Effector CD8-positive, alpha-beta T cell (primary cell): ENCODE data around the gene ERFE.

Experiments
- DNase-seq: peaks from one replicate; lab custom pipeline; 2025; lab: John Stamatoyannopoulos, UW

Gene ERFE

DNA sequence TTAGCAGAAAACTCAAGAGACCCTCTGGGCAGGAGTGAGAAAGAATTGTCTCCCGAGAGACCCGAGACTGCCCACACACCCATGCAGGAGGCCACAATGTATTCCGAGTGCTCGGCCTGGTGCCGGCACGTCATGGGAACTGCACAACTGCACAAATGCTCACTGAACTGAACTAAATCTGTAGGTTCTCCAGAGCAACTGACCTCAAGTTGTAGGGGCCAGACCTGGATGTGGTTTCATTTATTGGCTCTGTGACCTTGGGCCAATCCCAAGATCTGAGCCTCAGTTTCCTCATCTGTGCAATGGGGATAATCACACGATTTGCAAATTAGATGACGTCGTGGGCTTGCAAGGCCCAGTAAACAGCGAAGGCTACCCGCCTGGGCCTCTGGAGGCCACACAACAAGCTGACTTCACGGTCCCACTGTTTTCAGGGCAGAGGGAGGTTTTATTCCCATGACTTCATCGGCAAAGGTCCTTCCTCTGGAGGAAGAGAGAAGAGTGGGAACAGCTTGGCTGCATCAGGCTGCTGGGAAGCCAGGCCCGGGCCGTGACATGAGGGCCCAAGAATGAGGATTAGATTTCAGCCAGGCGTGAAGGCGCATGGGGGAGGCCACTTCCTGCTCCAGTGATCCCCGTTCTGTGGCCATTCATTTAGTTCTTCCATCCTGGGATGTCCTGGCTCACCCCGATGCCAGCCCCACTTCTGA is 3.6 kb upstream of the ERFE start:
- DNase-seq: no peak

DNA sequence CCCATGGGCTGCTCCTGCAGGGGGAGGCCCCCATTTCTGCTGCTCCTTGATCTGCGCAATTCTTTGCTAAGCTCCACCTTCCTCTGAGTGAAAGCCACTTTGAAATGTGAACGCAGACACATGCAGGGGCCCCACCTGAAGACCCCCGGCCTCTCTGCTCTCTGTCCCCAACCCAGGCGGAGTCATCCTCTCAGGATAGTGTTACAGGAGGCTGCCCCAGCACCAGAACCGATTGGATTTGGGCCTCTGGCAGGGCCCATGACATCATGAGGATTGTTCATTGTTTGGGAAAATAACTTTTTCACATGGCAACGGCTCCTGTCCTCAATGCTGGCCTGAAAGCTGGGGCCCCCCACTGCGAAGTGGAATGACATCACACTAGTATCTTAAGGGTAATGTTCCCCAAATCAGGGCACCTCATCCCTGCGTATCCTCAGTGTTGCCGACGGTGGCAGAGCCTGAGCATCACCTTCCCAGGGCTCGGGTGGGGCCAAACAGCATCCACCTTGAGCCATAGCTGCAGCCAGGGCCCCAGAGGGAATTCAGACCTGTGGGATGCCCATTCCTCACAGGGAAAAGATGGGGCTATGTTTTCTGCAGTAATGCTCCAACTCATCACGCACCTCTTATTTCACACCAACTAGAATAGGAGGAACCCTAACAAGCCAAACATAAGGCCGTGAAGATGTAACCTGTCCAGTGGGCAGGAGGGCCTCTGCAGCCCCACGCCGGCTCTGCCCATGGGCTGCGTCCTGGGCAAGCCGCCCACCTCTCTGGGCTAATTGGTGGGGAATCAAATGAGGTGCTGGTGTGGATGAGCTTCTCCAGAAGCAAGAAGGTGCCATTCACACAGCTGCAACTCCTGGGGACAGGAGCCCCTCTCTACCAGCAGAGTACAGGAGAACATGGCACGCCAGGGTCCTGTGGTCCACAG is 2.7 kb upstream of the ERFE start:
- DNase-seq: no peak

DNA sequence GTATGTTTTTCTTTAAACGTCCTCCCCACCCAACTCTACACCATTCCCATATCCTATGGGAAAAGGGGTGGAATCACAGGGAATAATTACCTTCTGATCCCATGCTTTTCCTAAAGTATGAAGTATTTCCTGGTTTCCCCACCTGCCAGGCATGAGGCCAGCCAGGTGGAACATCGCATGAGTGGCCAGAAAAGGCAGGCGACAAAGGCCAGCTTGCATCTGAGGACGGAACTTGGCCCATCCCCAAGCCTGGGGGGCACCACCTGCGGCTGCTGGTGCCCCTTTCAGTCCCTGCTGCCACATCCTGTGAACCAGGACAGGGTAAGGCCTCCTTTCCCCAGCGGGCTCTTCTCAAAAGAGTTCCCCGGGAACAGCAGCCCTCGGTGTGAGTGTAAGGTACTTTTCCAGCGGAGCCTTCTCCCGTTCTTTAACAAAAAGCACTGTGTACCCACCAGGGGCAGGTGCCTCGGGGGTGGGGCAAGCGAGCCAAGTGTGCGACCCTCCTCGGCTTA is 1.2 kb upstream of the ERFE start:
- DNase-seq: no peak

DNA sequence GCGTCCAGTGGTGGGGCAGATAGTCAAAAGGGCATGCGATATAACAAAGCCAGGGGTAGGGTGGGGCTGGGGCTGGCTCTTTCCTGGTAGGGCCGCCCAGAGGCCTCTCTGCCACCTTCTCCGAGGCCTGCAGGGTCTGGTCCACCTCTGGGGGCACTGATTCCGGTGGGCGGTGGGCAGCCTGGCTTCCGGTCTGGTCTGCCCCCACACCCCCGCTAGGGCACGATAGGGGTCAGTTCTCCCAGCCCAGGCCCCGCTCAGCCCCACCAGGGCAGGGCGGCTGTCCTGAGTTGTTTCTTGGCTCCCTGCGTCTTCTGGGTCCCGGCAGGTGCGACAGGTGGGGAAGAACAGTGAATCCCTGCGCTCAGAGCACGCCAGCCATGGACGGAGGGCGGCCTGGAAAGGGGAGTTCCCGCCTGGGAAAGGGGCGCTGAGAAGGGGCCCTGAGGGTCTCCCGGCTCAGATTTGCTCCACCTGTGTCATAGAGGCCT is 707 bp upstream of the ERFE start:
- DNase-seq: no peak

DNA sequence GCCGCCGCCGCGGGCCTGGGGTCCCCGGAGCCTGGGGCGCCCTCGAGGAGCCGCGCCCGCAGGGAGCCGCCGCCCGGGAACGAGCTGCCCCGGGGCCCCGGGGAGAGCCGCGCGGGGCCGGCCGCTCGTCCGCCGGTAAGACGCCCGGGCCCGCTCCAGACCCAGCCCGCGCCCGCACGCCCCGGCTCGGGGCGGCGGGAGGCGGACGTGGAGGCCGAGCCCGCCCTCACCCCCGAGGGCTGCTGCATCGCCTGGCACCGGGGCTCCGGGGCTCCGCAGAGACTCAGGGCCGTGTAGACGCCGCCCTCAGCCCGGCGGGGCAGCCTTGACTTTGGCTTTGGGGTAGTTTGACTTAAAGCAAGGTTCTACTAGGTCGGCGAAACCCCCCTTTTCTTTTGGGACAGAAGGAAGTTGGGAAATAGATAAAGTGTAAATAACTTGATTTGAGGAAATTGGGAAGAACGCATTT is 335 bp downstream of the ERFE start:
- DNase-seq: no peak

DNA sequence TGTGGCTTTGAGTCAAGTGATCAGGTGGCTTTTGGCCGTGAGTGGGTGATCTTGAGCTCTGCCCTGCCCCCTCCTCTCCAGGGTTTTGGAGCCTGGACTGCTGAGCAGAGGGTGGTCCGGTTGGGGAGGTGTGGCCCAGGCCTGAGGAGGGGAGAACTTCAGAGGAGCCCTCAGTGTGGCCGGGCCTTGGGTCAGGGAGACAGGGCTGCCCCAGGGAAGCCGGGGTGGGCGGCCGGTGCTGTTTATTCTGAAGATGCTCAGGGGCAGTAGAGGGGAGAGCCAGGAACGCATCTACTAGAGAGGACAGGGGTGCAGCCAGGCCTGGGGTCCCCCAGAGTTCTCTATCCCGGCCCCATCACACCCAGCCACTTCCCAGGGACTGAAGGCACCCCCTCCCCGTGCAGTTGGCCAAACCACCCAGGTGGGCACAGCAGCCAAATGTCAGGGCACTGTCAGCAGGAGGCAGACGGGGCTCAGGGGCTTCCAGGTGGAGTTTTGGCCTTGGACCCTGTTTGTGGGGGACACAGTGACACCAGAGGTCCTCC is 963 bp downstream of the ERFE start:
- no peak for DNase-seq

DNA sequence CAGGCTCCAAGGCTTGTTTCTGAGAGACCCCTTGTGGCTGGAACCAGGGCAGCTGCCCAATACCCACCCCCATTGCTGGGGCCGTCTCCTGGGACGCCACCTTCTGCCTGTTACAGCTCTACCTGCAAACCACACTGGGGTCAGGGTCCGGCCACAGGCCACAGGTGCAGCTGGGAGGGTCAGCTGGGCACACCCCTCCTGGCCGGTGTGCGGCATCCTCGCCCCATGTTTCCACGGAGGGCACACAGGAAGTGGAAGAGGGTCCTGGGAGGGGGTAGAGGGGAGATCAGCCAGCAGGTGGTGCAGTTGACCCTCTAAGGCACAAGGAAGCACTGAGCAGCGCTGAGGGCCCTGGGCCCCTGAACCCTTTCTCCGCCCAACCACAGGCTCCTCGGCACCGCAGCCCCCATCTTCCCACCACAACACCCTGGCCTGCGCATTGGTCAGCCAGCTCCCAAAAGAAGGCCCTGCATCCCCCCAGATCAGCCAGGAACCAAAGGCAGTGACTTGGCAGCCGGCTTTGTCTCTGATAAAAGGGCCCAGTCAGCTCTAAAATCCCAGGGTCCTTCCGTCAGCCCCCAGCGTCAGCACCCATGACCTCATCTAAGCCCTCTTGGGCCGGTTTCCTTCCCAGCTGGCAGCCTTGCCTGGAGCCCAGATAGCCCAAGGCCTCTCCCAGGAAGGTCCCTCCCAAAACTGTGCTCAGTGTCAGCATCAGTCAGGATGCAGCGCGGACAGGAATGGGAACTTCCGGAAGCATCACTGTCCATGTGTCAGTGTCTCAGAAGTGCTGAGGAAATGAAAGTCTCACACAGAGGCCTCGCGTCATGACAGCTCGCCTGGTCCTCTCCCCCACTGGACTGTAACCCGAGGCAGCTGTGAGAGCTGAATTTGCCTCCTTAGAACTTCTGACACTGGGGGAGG is 1.7 kb downstream of the ERFE start:
- no peak for DNase-seq

DNA sequence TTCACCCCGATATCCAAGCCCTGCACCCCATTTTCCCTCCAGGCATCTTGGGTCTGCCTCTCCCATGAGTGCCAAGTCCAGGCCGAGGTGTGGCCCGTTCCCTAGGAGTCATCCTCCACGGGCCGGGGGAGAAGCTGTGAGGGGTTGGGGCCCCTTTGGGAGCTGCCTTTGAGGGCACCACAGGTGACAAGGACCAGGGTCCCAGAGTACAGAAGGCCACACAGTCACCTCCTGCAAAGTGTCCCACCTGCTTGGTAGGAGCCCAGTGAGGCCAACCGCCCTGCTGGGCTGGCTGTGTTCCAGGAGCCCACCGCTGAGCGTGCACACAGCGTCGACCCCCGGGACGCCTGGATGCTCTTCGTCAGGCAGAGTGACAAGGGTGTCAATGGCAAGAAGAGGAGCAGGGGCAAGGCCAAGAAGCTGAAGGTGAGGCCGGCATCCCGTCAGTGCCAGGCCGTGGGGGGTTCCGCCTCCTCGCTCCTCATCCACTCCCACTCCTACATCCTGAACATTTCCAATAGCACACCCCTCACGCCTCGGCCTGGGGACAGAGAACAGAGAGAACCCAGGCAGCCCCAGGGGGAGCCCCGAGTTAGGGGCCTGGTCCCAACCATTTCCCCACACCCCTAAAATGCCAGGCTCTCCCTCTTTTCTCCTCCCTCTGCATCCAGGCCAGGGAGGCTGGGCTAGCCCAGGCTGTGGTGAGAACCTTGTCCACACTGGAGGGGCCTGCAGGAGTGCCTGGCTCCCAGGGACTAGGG is 2.7 kb downstream of the ERFE start:
- DNase-seq: no peak

DNA sequence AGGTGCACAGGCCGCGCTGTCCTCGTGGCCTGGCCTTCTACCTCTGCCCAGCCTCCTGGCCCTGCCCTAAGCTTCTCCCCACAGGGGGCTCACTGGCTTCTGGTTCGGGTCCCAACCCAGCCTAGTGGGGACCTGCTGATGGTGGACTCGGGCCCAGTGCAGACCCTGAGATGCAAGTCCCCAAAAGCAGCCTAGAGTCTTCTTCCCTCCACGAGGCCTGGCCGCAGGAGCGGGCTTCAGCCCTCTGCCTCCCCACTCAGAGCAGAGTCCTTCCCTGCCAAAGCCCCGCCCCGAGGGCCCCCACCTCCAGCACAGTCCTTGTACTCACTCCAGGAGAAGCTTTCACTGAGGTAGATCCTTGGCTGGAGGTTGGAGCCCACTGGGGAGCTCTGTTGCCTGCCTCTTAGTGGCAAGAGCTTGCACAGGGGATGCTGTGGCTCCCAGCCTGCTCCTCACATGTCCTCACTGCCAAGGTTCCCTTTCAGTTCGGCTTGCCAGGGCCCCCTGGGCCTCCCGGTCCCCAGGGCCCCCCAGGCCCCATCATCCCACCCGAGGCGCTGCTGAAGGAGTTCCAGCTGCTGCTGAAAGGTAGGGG is 3.6 kb downstream of the ERFE start:
- DNase-seq: no peak

DNA sequence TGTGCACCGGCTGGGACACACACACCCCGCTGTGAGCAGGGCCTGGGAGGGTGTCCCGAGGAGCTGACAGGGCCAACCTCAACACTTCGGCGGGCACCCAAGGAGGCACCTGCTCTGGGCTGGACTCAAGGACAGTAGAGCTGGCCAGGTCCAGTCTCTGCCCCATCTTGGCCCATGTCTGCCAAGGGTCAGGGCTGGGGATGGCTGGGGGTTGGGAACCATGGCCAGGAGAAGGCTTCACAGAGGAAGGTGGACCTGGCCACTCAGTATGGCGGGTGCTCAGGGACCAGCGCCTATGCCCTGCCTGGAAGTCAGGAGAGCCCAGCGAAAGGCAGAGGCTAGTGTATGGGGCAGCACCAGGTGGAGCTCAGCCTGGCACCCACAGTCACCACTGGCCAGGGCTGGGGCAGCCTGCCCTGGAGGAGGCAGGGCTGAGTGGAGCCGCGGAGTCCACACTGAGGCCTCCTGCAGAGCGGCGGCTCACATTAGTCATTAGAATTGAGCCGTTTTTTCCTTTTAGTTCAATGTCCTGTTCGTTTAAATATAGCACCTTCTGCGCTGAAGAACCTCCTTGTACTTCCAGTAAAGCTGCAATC is 4.2 kb downstream of the ERFE start:
- DNase-seq: no peak

DNA sequence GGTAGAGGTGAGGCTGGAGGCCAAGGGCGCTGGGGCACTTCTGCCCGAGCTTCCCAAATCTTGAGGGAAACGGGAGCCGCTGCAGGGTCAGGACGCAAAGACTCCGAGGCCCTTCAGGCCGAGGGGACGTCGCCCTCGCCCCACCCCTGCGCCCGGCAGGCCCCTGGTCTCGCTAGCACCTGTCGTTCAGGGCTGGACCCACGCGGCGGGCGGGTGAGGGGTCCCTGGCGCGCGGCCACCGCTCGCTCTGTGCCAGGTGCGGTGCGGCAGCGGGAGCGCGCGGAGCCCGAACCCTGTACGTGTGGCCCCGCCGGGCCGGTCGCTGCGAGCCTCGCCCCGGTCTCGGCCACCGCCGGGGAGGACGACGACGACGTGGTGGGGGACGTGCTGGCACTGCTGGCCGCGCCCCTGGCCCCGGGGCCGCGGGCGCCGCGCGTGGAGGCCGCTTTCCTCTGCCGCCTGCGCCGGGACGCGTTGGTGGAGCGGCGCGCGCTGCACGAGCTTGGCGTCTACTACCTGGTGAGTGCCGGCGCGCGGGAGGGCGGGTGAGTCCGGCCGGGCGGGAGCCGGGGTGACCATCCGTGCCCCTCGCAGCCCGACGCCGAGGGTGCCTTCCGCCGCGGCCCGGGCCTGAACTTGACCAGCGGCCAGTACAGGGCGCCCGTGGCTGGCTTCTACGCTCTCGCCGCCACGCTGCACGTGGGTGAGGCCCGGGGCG is 4.9 kb downstream of the ERFE start:
- DNase-seq: no peak

DNA sequence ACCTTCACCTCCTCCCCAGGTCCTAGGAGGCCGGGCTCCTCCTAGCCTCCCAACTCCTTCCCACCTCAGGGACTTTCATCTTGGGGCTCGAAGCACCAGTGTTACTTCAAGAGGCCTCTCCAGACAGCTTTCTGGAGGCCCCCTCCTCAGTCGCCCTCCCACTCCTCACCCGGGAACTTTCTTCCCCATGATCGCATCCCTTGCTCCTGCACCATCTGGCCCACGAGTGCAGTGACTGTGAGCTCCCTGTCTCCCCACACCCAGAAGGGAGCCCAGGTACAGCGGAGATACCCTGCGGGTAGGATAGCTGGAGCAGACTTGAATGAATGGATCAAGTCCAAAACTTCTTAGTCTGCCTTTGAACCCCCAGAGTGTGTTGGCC is 6.1 kb downstream of the ERFE start:
- DNase-seq: no peak

DNA sequence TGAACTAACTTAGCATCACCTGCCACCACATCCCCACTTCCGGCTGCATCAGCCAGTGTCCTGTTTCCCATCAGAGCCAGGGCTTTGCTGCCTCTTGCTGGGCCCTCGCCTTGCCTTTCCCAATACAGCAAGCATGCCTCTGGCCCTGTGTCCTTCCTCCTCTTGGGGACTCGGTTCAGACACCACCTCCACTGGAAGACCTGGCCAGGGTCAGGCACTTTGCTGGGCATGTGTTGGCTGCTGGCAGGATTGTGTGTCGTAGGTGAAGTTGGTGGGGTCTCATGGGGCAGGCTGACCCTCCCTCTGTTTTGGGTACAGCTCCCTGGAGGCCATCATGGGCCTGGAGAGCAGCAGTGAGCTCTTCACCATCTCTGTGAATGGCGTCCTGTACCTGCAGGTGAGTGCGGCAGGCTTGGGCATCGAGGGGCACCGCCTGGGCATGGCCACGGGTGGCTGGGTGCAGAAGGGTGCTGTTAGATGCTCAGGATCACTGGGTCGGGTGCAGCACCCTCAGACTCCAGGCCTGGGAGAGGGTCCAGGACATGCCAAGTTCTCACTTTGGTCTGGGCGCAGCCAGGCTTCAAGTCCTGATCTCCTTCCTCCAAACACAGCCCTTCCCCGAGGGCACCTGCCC is 6.6 kb downstream of the ERFE start:
- no peak for DNase-seq

DNA sequence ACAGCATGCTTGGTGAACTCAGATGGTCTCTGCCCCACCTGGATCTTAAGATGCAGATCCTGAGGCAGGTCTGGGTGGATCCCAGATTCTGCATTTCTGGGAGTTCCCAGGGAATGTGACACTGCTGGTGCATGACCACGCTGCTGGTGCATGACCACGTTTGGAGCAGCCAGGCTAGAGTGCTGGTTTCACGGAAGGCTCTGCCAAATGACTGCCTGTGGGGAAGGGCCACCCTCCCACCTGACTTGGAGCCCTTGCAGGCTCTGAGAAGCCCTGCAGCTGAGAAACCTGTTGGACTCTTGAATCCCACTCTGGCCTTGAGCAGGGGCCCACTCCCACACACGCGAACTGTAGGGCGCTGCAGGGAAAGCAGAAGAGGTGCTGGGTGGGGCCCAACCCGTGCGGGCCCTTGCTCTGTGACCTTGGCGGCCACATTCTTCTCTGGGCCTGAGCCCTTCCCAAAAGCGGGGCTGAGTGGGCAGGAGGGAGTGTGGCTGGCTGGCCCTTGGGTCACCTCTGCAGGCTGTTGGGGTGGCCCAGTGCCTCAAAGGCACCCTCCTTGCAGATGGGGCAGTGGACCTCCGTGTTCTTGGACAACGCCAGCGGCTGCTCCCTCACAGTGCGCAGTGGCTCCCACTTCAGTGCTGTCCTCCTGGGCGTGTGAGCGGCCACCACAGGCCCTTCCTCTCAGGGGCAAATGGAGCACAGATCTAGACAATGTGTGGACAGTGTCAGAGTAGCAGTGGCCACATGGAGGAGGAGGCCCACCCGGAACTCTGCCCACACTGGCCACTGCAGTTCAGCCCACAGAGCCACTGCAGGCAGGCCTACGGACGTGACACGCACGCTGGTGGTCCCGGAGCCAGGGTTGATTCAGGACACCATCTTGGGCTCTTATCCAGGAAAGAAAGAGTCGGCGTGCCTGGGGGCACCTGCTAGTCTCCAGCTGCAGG is 7.9 kb downstream of the ERFE start:
- no peak for DNase-seq

DNA sequence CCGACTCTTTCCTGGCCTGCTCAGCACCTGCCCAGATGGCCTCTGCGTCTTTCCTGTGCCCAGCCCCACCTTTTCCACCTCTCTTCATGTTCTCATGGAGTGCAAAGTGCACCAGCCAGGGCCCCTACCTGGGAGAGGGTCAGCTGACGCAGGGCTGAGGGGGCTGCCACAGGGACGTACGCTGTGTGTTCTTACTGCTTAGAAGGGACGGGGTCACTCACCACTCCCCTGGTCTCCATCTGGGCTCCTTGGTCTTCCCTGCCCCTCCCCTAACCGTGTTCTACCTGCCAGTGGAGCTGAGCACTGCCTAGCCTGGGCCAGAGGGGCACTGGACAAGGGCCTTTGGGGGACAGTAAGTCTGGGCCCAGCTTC is 8.6 kb downstream of the ERFE start:
- DNase-seq: no peak

DNA sequence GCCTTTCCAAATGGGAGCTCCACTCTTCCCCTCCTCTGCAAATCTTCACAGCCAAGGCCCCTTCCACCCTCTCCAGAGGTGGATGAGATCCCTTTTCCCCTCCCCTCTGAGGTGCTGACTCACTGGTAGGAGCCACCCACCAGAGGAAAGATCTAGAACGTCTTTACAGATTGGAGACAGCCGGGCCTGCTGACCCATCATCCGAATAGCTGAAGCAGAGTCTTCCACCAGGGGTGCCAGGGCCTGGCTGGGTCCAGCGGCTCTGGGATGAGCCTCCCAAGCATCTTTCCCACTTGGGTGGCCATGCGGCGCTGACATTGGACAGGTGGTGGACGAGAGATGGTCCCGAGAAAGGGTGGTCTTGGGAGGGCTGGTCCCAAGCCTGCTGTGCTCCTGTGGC is 9.0 kb downstream of the ERFE start:
- no peak for DNase-seq

DNA sequence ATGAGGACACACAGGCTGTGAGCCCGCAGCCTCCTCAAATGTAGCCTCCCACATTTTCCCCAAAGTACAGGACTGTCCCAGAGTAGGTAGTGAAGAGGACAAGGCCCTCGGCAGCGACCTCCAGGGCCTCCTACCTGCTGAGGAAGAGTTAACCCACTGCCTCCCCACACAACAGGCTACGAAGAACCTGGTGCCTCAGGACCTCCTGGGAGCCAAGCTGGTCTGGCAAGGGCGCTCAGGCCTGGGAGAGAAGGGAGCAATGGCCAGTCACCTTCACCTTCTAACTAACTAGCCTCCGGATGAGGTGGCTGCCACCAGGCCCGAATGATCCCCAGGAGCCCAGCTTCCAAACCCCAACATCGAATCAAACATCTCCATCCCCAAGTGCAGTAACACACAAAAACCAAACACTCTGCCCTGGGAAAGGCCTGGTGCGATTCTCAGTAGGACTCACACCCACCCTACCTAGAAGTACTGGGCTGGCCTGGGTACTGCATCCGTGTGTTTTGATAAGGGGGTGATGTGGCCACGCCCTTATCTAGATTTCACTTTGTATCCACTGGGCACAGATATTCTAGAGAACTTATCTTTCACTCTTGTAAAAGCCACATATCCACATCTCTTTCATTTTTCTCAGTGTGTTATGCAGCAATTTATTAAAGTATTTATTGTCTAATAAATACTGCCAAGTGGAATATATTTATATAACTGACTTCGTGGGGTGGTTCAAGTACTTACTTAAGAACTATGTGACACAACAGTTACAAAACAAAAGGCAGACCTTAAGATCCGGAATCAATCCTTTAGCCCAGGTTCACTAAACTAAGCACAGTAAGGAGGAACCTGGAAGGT is 9.7 kb downstream of the ERFE start:
- DNase-seq: no peak
